Skeletal muscle cell (primary cell): Measurements from ENCODE around the gene CENPS.

Experiments used
- DNase-seq: peaks from one replicate; pipeline ENCODE4 v3.0.0-alpha.2; 2010; ENCODE audit warnings: low read depth
- H3K4me3 ChIP-seq: 2 replicates; pipeline ENCODE4 v1.5.1; 2011; ENCODE audit warnings: low read depth, mild to moderate bottlenecking, control low read depth, low read length, moderate library complexity

The CENPS gene

GRCh38 chr1:10430216-10431069 lies at the start of gene CENPS:
CENPS (plus strand) TSS chr1:10430433; CDS start chr1:10430518, 85 bp downstream.
- DNase-seq = peak; percentile 58
- H3K4me3 ChIP-seq = peak within 1 kb of the TSS; percentile 81

GRCh38 chr1:10380594-10381275 lies 49.5 kb upstream of the CENPS start:
- peak; percentile 84 for DNase-seq
- H3K4me3 ChIP-seq = no peak overlapping the region

- H3K4me3 ChIP-seq = no peak overlapping the region
- no peak for DNase-seq
Observed at GRCh38 chr1:10383630-10384029, 46.6 kb upstream of the CENPS start.

GRCh38 chr1:10384219-10384618 lies 46.0 kb upstream of the CENPS start:
- no peak for DNase-seq
- no peak overlapping the region for H3K4me3 ChIP-seq

GRCh38 chr1:10386761-10387676 lies 43.2 kb upstream of the CENPS start:
- DNase-seq = no peak
- H3K4me3 ChIP-seq = peak overlapping the region; percentile 28

- DNase-seq = peak; percentile 67
- H3K4me3 ChIP-seq = peak overlapping the region; percentile 28
Observed at GRCh38 chr1:10387677-10388386, 42.4 kb upstream of the CENPS start.

- no peak for DNase-seq
- H3K4me3 ChIP-seq = no peak overlapping the region
Observed at GRCh38 chr1:10388387-10388715, 41.9 kb upstream of the CENPS start.

GRCh38 chr1:10389271-10389973 lies 40.8 kb upstream of the CENPS start:
- DNase-seq = no peak
- no peak overlapping the region for H3K4me3 ChIP-seq

- no peak for DNase-seq
- H3K4me3 ChIP-seq = no peak overlapping the region
Observed at GRCh38 chr1:10396870-10397269, 33.4 kb upstream of the CENPS start.

GRCh38 chr1:10398278-10398733 lies 31.9 kb upstream of the CENPS start:
- no peak for DNase-seq
- peak overlapping the region; percentile 94 for H3K4me3 ChIP-seq

- H3K4me3 ChIP-seq = peak within 1 kb of the TSS; percentile 94
- peak; percentile 95 for DNase-seq
Observed at GRCh38 chr1:10398734-10399443, 31.3 kb upstream of the CENPS start, which contains the start of gene PGD. PGD (plus strand) TSS chr1:10399064; CDS start chr1:10399118, 54 bp downstream.

- peak overlapping the region; percentile 94 for H3K4me3 ChIP-seq
- no peak for DNase-seq
Observed at GRCh38 chr1:10399444-10399941, 30.7 kb upstream of the CENPS start.

- peak overlapping the region; percentile 94 for H3K4me3 ChIP-seq
- no peak for DNase-seq
Observed at GRCh38 chr1:10400013-10400412, 30.2 kb upstream of the CENPS start.

- no peak for DNase-seq
- peak overlapping the region; percentile 94 for H3K4me3 ChIP-seq
Observed at GRCh38 chr1:10401281-10401680, 29.0 kb upstream of the CENPS start.

- no peak for DNase-seq
- no peak overlapping the region for H3K4me3 ChIP-seq
Observed at GRCh38 chr1:10402729-10403274, 27.4 kb upstream of the CENPS start.

GRCh38 chr1:10407201-10407600 lies 23.0 kb upstream of the CENPS start:
- no peak overlapping the region for H3K4me3 ChIP-seq
- no peak for DNase-seq

GRCh38 chr1:10415211-10415930 lies 14.9 kb upstream of the CENPS start:
- peak; percentile 75 for DNase-seq
- H3K4me3 ChIP-seq = no peak overlapping the region
